ENCODE data around the gene TTC39C. TPM values are rescaled to one million over a fixed set of nuclear protein-coding genes. Genes with fewer than 3 reads are reported as not detected.

The TTC39C gene
- total and polyA plus RNA-seq, 2 donors, result 12.6 to 29.9 TPM

DNA sequence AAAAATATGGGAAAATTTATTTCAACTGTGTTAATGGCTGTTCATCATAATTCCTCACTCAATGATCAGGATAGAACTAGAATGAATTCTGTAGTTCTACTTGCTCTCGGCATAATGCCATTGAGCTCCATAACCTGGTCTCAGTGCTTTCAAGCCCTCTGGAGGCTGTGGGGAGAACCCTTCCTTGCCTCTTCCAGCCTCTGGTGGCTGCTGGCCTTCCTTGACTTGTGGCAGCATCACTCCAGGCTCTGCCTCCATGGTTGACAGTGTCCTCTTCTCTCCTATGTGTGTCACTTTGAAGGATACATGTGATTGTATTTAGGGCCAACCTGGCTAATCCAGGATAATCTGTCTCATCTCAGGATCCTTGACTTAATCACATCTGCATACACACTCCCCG is 97.4 kb downstream of the TTC39C start:
- Histone ChIP-seq H3K27ac (ENCODE audit: low read depth) (no peak overlapping the region), H3K4me3 (ENCODE audit: low read depth, low read length) (no peak overlapping the region), H3K36me3 (ENCODE audit: insufficient read depth) (no peaks in the 10 kb centered on the region), H3K4me1 (ENCODE audit: insufficient read depth) (no peaks in the 10 kb centered on the region)
- 94% methylated on average over 2 of the region's 2 CpGs for WGBS
- DNase-seq (ENCODE audit: extremely low spot score), result no peak

GRCh38 chr18:24112464-24112863 is 97.9 kb downstream of the TTC39C start:
- Histone ChIP-seq H3K36me3 (ENCODE audit: insufficient read depth) (no peaks in the 10 kb centered on the region), H3K4me3 (ENCODE audit: low read depth, low read length) (no peak overlapping the region), H3K4me1 (ENCODE audit: insufficient read depth) (no peaks in the 10 kb centered on the region), H3K27ac (ENCODE audit: low read depth) (no peak overlapping the region)
- 88% methylated on average over 4 of the region's 4 CpGs for WGBS
- DNase-seq (ENCODE audit: extremely low spot score), result no peak

DNA sequence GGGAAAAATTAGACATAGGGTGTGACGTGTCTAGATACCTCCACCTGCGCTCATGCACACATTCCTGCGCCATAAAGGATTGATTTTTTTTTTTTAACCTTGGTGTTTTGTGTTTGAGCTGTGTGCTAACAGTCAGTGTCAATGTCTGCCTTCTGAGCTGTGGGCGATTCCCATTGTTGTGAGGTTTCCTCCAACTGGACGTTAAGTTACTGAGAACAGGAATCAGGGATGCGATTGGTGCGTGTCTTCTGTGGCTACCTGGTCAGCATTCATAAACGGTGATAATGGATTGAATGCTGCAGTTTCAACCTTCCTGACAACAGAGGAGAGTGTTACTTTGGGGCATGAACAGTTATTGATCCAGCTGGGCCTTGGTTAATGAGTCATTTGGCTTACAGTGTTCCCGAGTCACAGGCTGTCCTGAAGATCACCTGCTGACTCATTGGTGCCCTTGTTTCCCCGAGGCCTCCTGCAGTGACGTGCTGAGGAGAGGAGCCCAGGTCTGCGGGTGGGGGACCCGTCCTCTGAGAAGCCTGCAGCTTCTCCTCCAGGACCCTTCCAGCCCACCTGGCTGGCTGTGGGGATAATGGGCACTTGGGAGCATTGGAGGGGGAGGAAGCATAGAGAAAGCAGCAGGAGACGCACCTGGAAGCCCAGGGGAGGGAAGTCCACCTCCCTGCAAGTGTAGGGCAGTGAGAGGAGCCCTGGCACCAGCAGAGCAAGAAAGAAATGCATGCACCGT is 98.5 kb downstream of the TTC39C start:
- WGBS, result 85% methylated on average over 15 of the region's 15 CpGs
- no peak for DNase-seq (ENCODE audit: extremely low spot score)
- no peak overlapping the region for H3K27ac ChIP-seq (ENCODE audit: low read depth)
- H3K36me3 ChIP-seq (ENCODE audit: insufficient read depth), result no peaks in the 10 kb centered on the region
- no peak overlapping the region for H3K4me3 ChIP-seq (ENCODE audit: low read depth, low read length)
- no peaks in the 10 kb centered on the region for H3K4me1 ChIP-seq (ENCODE audit: insufficient read depth)

DNA sequence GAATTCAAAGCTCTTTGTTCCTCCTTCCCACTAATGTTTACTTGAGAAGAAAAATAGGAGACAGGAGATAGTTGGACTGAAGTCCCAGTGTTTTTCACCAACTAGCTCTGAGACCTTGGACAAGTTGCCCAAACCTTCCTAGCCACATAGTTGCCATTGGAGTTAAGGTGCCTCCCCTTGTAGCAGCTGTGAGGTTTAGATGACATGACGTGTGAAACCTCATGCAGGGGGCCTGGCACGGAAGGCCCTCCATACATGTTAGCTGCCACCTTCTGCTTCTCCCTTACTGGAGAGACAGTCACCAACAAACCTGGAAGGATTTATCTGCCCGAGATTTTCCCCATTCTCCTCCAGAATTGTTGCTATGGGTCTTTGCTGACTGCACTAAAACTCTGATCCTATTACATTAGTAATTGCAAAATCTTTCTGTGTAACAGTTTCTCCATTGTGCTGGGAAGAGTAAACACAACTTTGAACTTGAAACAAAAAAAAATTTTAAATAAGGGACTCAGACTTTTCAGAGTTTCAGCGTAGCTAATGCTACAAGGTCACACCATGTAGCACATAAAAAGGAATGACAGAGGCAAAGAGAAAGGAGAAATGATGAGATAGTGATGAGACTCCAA is 100.5 kb downstream of the TTC39C start:
- DNase-seq (ENCODE audit: extremely low spot score), result no peak
- no peaks in the 10 kb centered on the region for H3K36me3 ChIP-seq (ENCODE audit: insufficient read depth)
- no peak overlapping the region for H3K4me3 ChIP-seq (ENCODE audit: low read depth, low read length)
- H3K27ac ChIP-seq (ENCODE audit: low read depth), result no peak overlapping the region
- H3K4me1 ChIP-seq (ENCODE audit: insufficient read depth), result no peaks in the 10 kb centered on the region
- 87% methylated on average over 4 of the region's 4 CpGs for WGBS

DNA sequence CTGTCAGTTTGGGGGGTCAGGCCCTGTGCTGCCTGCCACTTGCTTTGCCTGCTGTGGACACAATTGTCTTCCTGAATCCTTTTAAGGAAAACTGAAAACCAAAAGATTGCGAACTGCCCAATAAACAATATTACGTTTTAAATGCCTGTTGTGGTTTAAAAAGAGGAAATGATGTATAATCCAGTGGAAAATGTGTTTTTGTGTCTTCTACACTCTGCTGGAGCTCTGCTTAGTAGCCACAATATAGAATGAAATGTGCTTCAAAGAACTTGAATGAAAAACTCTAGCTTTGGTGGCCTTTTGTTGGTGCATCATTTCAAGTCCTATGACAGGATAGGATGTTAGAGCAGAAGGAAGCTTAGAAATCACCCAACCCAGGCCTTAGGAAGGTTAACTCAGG is 101.1 kb downstream of the TTC39C start:
- Histone ChIP-seq H3K36me3 (ENCODE audit: insufficient read depth) (no peaks in the 10 kb centered on the region), H3K4me3 (ENCODE audit: low read depth, low read length) (no peak overlapping the region), H3K27ac (ENCODE audit: low read depth) (no peak overlapping the region), H3K4me1 (ENCODE audit: insufficient read depth) (no peaks in the 10 kb centered on the region)
- 77% methylated on average over 2 of the region's 2 CpGs for WGBS
- DNase-seq (ENCODE audit: extremely low spot score), result no peak

DNA sequence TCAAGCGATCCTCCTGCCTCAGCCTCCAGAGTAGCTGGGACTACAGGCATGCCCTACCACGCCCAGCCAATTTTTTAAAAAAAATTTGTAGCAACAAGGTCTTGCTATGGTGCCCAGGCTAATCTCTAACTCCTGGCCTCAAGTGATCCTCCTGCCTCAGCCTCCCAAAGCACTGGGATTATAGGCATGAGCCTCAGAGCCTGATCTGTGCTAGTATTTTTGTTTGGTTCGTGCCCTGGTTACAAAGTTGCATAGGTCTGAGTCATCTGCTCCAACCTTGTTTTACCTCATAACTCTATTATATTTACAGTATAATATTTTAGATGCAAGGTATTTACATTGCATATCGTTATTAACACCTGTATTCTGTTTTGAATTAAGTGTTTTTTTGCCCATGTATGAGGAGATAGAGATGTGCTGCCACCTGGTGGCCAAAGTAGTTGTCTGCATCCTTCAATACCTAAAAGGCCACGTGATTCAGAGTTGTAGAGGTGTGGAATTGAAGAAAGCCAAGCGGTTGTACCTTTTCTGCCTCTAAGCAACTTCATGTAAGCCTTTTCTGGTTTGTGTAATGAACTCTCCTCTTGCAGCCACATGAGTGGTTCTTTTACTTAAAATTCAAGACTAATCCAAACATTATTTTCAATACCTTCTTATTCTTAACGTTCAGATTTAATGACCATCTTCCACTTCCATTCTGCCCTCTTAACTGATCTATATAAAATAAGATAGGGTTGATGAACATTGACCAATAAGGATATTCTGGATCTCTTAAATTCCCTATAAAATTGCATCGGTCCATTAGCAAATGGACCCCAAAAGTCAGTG is 104.4 kb downstream of the TTC39C start:
- peak; percentile 57 for DNase-seq (ENCODE audit: extremely low spot score)
- 47% methylated on average over 8 of the region's 8 CpGs for WGBS
- H3K27ac ChIP-seq (ENCODE audit: low read depth), result no peak overlapping the region
- no peak overlapping the region for H3K4me3 ChIP-seq (ENCODE audit: low read depth, low read length)
- no peaks in the 10 kb centered on the region for H3K4me1 ChIP-seq (ENCODE audit: insufficient read depth)
- no peaks in the 10 kb centered on the region for H3K36me3 ChIP-seq (ENCODE audit: insufficient read depth)

- H3K27ac ChIP-seq (ENCODE audit: low read depth), result no peak overlapping the region
- no peaks in the 10 kb centered on the region for H3K36me3 ChIP-seq (ENCODE audit: insufficient read depth)
- 98% methylated on average over 4 of the region's 4 CpGs for WGBS
- DNase-seq (ENCODE audit: extremely low spot score), result no peak
- no peaks in the 10 kb centered on the region for H3K4me1 ChIP-seq (ENCODE audit: insufficient read depth)
- no peak overlapping the region for H3K4me3 ChIP-seq (ENCODE audit: low read depth, low read length)
These were observed 106.1 kb downstream of the TTC39C start for GRCh38 chr18:24120676-24121075.

DNA sequence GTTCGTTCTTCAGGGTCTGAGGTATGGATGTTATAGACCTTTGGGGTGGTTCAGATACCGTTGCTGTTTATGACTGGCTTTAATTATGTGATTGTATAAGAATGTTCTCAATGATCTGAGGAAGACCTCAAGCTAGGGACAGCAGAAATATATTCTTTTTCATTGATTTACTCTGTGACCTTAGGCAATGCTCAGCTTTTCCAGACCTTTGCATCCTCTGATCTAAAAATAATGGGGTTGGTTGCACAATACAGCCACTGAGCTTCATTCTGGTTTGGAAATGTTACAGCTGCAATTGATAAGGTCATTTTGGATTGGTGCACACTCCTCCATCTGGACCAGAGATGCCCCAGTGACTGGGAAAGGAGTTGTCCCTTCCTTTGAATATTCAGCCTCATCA is 107.1 kb downstream of the TTC39C start:
- 95% methylated on average over 2 of the region's 2 CpGs for WGBS
- no peak for DNase-seq (ENCODE audit: extremely low spot score)
- no peaks in the 10 kb centered on the region for H3K4me1 ChIP-seq (ENCODE audit: insufficient read depth)
- H3K4me3 ChIP-seq (ENCODE audit: low read depth, low read length), result no peak overlapping the region
- H3K27ac ChIP-seq (ENCODE audit: low read depth), result no peak overlapping the region
- no peaks in the 10 kb centered on the region for H3K36me3 ChIP-seq (ENCODE audit: insufficient read depth)

DNA sequence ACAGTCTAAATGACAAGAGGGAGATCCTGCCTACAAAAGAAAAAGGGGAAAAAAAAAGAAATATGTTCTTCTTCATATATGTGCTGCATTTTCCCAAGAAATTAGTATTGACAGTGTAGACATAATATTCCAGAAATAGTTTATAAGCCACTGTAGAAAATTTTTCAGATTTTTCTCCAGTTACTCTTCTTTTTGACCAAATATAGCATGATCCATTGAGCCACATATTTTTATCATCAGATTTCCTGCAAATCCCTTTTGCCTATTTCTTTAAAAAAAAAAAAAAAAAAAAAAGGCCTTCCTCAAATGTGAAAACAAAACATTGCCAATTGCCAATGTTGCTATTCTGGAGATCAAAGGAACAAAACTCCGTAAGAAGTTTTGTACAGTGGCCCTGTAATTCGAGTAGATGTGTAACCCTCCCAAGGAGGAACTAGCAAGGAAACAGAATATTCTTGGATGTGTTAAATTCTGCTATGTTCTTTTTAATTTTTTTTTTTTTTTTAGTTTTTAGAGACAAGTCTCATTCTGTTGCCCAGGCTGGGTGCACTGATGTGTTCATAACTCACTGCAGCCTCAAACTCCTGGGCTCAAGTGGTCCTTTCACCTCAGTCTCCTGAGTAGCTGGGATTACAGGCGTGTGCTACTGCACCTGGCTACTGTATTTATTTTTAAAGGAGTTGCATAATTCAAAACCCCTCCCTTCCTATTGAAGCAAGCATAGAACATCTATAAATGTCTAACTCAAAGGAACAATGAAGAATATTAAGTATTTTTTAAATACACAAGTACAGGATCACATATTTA is 111.8 kb downstream of the TTC39C start:
- H3K36me3 ChIP-seq (ENCODE audit: insufficient read depth), result peaks cover 1% of the 10 kb centered on the region
- 60% methylated on average over 3 of the region's 3 CpGs for WGBS
- no peak overlapping the region for H3K27ac ChIP-seq (ENCODE audit: low read depth)
- no peaks in the 10 kb centered on the region for H3K4me1 ChIP-seq (ENCODE audit: insufficient read depth)
- no peak overlapping the region for H3K4me3 ChIP-seq (ENCODE audit: low read depth, low read length)
- no peak for DNase-seq (ENCODE audit: extremely low spot score)

GRCh38 chr18:24127735-24128134 is 113.2 kb downstream of the TTC39C start:
- Histone ChIP-seq H3K27ac (ENCODE audit: low read depth) (no peak overlapping the region), H3K4me1 (ENCODE audit: insufficient read depth) (no peaks in the 10 kb centered on the region), H3K36me3 (ENCODE audit: insufficient read depth) (peaks cover 6% of the 10 kb centered on the region), H3K4me3 (ENCODE audit: low read depth, low read length) (no peak overlapping the region)
- no peak for DNase-seq (ENCODE audit: extremely low spot score)
- 90% methylated on average over 3 of the region's 3 CpGs for WGBS

- no peak overlapping the region for H3K27ac ChIP-seq (ENCODE audit: low read depth)
- DNase-seq (ENCODE audit: extremely low spot score), result no peak
- H3K36me3 ChIP-seq (ENCODE audit: insufficient read depth), result peaks cover 6% of the 10 kb centered on the region
- no peaks in the 10 kb centered on the region for H3K4me1 ChIP-seq (ENCODE audit: insufficient read depth)
- H3K4me3 ChIP-seq (ENCODE audit: low read depth, low read length), result no peak overlapping the region
- WGBS, result 98% methylated on average over 4 of the region's 4 CpGs
These were observed 114.1 kb downstream of the TTC39C start for GRCh38 chr18:24128700-24129099.

DNA sequence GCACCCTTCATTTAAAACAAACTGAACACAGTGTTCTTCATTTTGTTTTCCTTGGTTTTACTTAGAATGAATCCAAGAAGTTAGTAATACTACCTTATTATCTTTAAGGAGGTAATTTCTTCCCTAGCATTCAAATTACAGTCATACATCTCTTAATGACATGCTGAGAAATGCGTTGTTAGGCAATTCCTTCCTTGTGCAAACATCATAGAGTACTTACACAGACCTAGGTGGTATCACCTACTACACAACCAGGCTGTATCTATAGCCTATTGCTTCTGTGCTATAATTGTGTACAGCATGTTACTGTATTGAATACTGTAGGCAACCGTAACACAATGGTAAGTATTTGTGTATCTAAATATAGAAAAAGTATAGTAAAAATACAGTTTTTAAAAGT is 115.9 kb downstream of the TTC39C start:
- WGBS, result 91% methylated on average over 2 of the region's 2 CpGs
- H3K4me3 ChIP-seq (ENCODE audit: low read depth, low read length), result no peak overlapping the region
- H3K36me3 ChIP-seq (ENCODE audit: insufficient read depth), result peaks cover 6% of the 10 kb centered on the region
- no peak overlapping the region for H3K27ac ChIP-seq (ENCODE audit: low read depth)
- DNase-seq (ENCODE audit: extremely low spot score), result no peak
- H3K4me1 ChIP-seq (ENCODE audit: insufficient read depth), result no peaks in the 10 kb centered on the region

GRCh38 chr18:24136967-24137373 is 122.4 kb downstream of the TTC39C start:
- 69% methylated on average over 3 of the region's 3 CpGs for WGBS
- Histone ChIP-seq H3K27ac (ENCODE audit: low read depth) (no peak overlapping the region), H3K36me3 (ENCODE audit: insufficient read depth) (peaks cover 4% of the 10 kb centered on the region), H3K4me1 (ENCODE audit: insufficient read depth) (no peaks in the 10 kb centered on the region), H3K4me3 (ENCODE audit: low read depth, low read length) (no peak overlapping the region)
- DNase-seq (ENCODE audit: extremely low spot score), result no peak

All from urinary bladder (tissue), 4 donors.